IPS DF 19.7 (cell line): ENCODE measurements around the gene GMNC.
A peak's percentile ranks its signal among the peaks of the same experiment; 100 is the strongest.

Experiments
- DNase-seq: peaks from one replicate; pipeline ENCODE4 v3.0.0-alpha.2; 2013; ENCODE audit warnings: low read depth, low spot score

GMNC gene

GRCh38 chr3:190849607-190850006 is 12.9 kb downstream of the GMNC start:
- no peak for DNase-seq

DNA sequence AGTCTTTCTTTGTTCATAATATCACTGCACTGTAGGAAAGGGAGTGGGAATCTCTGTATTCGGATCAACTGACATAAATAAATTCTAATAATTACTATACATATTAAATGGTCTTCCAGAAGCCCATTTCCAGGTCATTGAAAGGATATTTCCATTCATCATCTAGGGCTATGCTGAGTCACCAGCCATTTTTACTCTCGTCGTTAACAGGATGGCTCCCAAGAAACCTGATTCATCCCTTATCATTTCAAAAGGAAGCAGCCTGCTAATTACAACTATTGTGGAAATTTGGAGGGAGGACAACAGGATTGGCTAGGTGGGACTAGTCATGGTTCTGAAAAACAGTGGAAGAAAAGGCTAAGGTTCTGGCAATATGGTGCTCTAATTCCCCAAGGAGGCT is 13.6 kb downstream of the GMNC start:
- DNase-seq = no peak

GRCh38 chr3:190847436-190847835 is 15.1 kb downstream of the GMNC start:
- no peak for DNase-seq

DNA sequence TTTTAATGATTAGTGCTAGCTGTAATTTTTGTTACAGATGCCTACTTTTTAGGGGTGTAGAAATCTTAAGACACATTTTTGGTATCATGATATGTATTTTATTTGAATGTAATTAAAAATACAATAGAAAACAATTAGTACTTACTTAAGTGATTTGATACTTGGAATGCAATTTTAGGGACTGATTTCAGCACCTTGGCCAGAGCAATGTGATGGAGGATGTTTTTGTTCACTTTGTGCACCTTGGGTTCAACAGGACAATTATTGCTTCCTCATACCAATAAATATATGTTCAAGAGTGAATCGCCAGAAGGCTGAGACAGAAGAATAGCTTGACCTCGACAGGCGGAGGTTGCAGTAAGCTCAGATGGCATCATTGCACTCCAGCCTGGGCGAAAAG is 22.3 kb downstream of the GMNC start:
- no peak for DNase-seq

DNA sequence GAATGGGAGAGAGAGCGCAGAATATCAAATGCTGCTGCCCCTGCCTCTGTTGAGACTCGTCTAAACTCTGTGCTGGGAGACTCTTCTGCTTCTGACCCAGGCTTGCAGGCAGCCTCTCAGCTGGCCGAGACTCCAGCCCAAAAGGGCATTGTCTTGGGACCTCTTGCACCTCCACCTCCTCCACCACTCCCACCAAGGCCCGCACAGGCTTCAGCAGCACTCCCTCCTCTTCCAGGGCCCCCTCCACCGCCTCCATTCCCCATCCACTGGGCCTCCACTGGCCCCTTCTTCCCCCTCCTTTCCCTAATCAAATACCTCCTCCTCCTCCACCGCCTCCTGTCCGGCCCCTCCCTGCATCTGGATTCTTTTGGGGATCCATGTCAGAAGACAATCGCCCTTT is 31.3 kb downstream of the GMNC start:
- no peak for DNase-seq

DNA sequence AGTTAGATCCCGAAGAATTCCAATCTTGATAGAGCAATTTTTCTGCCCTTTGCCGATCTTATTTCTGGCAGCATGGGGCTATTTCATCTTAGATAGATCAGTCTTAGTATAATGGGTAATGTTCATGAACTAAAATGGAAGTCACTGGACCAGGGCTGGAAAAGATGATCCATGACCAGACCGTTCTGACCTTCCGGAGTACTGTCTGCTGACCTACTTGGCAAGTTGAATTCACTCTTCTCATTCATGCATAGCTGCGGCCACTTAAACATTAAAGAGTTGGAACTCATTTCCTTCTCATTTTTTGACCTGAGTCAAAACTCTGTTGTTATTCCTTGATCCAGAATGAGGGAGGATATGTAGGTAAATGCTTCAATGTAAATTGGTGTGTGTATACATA is 32.5 kb downstream of the GMNC start:
- no peak for DNase-seq

GRCh38 chr3:190826018-190826417 is 36.5 kb downstream of the GMNC start:
- DNase-seq = no peak

- DNase-seq = no peak
Observed at GRCh38 chr3:190825386-190826016, 37.0 kb downstream of the GMNC start.

- DNase-seq = peak; percentile 38
Observed at GRCh38 chr3:190811775-190812480, 50.6 kb downstream of the GMNC start.

GRCh38 chr3:190810957-190811356 is 51.5 kb downstream of the GMNC start:
- no peak for DNase-seq

GRCh38 chr3:190809351-190809750 is 53.1 kb downstream of the GMNC start:
- no peak for DNase-seq

GRCh38 chr3:190807719-190808375 is 54.6 kb downstream of the GMNC start:
- DNase-seq = no peak
